ENCODE data around the gene SLC35F4.

GRCh38 chr14:57530571-57530970, 335.3 kb downstream of the SLC35F4 start:
- TF ChIP-seq CTCF (conservative IDR thresholded peaks at IDR 0.05 in 1 of 2, IDR thresholded peaks at IDR 0.05 in 1 of 2; ENCODE audit: extremely low read depth in 1 of 2, insufficient read depth in 1 of 2, low read depth in 1 of 2, low read length in 2 of 2) (no peak), EZH2 (IDR thresholded peaks at IDR 0.05; ENCODE audit: borderline replicate concordance, low read length) (no peak)

Data from mammary epithelial cell (primary cell).